OCI-LY1 (cell line): ENCODE results near the gene FBXW11.

ENCODE experiments used
- EZH2 ChIP-seq: fragments of 200-600 bp; sonication (generic), shearing (Covaris generic); IDR thresholded peaks from 2 replicates; pipeline ENCODE4 v1.8.0; 2017; ENCODE audit warnings: borderline replicate concordance, mixed run types, mild to moderate bottlenecking, antibody characterized with exemption, low read length, moderate library complexity, mixed read lengths
- TF ChIP-seq, protein P1 (sequence below): fragments of 200-600 bp; sonication (generic), shearing (Covaris generic); IDR thresholded peaks from 2 replicates; pipeline ENCODE4 v1.5.1; 2017; ENCODE audit warnings: mild to moderate bottlenecking, antibody characterized with exemption, low read length, moderate library complexity, mixed read lengths

DNA sequence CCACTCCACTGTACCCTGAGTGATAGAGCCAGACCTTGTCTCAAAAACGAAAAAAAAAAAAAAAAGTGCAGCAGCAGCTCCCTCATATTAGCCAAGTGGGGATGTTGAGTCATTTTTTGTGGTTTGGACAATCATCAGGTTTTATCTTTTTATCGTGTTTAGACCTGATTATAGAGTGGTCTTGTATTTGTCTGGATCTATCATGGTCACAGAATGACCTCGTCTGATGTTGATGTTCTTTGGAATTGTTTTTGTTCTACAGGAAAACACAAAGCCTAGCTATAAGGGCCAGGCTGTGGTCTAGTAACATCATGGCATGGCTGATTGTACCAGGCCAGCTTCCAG lies 1.6 kb upstream of the FBXW11 start:
- TF ChIP-seq, protein P1, sequence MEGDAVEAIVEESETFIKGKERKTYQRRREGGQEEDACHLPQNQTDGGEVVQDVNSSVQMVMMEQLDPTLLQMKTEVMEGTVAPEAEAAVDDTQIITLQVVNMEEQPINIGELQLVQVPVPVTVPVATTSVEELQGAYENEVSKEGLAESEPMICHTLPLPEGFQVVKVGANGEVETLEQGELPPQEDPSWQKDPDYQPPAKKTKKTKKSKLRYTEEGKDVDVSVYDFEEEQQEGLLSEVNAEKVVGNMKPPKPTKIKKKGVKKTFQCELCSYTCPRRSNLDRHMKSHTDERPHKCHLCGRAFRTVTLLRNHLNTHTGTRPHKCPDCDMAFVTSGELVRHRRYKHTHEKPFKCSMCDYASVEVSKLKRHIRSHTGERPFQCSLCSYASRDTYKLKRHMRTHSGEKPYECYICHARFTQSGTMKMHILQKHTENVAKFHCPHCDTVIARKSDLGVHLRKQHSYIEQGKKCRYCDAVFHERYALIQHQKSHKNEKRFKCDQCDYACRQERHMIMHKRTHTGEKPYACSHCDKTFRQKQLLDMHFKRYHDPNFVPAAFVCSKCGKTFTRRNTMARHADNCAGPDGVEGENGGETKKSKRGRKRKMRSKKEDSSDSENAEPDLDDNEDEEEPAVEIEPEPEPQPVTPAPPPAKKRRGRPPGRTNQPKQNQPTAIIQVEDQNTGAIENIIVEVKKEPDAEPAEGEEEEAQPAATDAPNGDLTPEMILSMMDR, result no peak
- TF ChIP-seq EZH2, result no peak
